ENCODE data around the gene C7orf57.

Gene C7orf57

DNA sequence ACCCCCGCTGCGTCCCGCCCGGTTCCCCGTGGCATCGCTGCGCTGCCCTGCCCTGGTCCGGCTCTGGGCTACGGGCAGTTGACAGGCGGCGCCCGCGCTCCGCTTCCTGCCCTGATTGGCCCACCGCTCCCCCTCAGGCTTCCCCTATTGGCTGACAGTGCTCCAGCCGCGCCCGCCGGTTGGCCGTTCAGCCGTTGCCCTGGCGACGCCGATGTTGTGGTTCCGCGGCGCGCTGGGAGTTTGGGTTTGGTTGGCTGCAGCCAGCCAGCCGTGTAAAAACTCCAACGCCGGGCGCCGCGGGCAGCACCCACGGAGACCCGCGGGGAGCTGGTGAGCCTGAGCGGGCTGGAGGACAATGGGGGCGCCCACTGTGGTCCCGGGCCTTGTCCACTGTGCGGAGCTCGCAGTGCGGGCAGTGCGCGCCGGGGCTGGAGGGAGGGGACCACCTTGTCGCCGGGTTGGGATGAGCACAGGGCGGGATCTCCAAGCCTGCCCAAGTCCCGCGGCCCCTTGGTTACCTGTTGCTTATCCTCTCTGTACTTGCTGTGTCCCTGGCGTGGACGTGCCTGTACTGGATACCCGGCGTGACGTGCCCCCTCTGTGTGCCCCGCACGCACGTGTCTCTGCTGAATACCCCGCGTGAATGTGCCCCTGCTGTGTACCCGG lies at the start of gene C7orf57:
Gene C7orf57 (plus strand): TSS at position 243 of the 666 bp plus-strand sequence. CDS start 766 bp downstream, outside the sequence.
- DNase-seq (ENCODE audit: low read depth) = peak; percentile 82

DNA sequence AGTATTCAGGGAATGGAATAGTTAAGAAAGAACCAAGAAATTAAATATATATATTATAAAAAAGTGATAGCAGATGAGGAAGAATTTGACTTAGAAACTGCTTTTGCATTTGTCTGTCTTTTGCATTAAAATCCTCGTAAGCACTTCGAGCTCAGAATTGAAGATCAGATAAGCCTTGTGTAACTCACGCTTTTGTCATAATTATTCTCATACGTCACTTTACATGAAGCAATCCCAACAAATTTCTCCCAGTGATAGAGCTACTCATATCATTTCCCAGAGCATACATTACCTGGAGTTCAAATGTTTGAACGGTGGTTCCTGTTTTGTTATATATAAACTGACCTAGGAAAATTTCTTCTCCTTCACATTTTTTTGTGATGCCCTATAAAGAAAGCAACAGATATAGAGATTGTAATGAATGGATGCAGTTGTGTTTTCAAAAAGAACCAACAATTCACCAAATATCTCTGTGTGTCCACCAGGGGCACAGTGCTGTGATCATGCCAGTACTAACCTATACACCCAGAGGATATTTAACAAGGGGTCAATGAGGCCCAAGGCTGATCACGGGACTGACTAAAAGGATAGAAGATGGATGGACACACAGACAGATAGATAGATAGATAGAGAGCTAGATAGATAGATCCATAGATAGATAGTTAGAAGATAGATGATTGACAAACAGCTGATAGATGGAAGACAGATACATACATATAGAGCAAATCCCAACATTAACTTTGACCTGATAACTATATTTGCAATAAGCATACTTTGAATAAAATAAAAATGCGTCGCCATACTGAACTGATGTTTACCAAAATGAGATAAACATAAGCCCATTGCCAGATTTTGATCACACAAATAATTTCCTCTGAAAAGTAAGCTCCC lies 46.6 kb upstream of the C7orf57 start:
- peak; percentile 19 for DNase-seq (ENCODE audit: low read depth)

DNA sequence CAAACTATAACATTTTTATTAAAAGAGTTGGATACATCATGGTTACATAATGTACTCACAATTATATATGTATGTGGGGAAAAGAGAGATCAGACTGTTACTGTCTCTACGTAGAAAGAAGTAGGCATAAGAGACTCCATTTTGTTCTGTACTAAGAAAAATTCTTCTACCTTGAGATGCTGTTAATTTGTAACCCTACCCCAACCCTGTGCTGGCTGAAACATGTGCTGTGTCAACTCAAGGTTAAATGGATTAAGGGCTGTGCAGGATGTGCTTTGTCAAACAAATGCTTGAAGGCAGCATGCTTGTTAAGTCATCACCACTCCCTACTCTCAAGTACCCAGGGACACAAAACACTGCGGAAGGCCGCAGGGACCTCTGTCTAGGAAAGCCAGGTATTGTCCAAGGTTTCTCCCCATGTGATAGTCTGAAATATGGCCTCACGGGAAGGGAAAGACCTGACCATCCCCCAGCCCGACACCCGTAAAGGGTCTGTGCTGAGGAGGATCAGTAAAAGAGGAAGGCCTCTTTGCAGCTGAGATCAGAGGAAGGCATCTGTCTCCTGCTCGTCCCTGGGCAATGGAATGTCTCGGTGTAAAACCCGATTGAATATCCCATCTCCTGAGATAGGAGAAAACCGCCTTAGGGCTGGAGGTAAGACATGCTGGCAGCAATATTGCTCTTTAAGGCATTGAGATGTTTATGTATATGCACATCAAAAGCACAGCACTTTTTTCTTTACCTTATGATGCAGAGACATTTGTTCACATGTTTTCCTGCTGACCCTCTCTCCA lies 45.5 kb upstream of the C7orf57 start:
- peak; percentile 22 for DNase-seq (ENCODE audit: low read depth)

DNA sequence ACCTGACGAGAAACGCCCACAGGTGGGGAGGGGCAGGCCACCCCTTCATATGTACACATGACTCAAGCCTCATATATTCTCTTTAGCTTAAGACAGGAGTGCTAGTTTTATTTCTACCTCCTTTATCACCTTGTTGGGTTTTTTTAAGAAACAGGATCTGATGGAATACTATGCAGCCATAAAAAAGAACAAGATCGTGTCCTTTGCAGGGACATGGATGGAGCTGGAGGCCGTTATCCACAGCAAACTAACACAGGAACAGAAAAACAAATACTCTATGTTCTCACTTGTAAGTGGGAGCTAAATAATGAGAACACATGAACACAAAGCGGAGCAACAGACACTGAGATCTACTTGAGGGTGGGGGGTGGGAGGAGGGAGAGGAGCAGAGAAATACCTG lies 44.8 kb upstream of the C7orf57 start:
- no peak for DNase-seq (ENCODE audit: low read depth)

DNA sequence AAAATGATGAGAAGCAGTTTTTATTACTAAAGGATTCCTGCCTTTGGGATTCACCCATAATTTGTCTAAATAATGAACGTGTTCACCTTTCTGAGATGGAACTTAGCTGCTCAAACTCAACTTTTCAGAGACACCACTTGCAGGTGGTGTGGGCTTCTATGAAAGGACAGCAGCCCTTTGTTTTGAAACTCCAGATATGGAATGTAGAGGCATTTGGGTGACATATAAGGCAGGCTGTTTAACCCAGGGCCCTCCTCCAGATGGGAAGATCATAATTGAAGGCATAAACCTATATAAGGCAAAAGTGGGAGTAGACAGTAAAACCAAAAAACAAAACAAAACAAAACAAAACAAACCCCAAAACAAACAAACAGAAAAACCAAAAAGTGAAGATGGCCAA lies 44.1 kb upstream of the C7orf57 start:
- no peak for DNase-seq (ENCODE audit: low read depth)

DNA sequence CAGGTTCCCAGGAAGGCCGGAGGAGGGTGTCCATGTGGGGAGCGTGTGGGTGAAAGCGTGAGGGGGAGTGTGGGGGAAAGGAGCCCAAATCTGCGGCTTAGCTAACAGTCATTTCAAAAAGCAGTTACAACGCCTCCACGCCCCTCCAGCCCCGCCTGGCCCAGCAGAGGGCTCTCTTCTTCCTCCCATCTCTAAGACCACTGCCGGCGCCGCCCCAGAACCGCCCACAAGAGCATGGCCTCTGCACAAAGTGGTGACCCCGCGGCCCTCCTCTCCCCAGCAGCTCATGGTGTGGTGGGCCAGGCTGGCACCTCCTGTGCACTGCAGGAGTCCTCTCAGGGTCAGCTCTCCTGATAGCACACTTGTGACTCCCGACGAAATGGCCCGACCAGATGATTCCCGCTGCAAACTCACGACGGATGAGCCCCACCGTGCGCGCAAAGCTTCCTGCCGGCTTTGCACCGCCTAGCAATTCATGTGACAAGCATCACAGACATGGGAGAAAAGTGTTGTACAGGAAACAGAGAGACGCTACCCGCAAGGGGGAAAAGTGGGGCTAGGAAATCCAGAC lies 43.5 kb upstream of the C7orf57 start:
- peak; percentile 63 for DNase-seq (ENCODE audit: low read depth)

DNA sequence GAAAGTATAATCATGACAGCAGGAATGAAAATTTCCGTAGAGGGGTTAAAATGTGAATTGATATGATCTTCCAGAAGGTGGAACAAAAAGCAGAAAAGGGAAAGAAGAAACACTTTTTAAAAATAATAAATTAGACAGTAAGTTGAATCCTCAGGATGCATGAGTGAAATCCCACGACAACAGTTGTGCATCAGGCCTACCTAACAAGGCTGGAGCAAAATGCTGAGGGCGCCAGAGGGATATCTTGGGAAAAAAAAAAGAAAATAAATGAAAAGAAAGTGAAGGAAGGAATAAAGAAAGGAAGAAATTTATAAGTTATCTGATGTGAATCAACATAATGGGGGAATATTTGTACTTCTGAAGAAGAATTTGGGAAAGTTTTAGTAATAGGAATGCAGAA lies 42.9 kb upstream of the C7orf57 start:
- DNase-seq (ENCODE audit: low read depth) = no peak

DNA sequence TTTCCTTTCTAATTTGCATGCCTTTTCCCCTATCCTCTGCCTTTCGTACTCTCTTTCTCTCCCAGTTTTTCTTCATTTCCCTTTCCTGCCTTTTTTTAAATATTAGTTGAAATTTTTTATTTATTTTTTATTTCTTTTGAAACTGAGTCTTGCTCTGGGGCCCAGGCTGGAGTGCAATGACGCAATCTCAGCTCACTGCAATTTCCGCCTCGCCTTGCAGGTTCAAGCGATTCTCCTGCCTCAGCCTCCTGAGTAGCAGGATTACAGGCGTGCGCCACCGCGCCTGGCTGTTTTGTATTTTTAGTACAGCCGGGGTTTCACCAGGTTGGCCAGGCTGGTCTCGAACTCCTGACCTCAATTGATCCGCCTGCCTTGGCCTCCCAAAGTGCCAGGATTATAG lies 35.9 kb upstream of the C7orf57 start:
- DNase-seq (ENCODE audit: low read depth) = no peak

DNA sequence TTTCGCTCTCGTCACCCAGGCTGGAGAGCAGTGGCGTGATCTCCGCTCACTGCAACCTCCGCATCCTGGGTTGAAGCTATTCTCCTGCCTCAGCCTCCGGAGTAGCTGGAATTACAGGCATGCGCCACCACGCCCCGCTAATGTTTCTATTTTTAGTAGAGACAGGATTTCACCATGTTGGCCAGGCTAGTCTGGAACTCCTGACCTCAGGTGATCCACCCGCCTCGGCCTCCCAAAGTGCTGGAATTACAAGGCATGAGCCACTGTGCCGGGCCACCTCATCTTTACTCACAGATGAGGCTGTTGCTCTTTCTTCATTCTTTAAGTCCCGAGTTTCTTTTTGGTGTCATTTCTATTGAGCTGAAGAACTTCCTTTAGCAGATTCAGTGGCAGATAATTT lies 35.2 kb upstream of the C7orf57 start:
- DNase-seq (ENCODE audit: low read depth) = peak; percentile 12

DNA sequence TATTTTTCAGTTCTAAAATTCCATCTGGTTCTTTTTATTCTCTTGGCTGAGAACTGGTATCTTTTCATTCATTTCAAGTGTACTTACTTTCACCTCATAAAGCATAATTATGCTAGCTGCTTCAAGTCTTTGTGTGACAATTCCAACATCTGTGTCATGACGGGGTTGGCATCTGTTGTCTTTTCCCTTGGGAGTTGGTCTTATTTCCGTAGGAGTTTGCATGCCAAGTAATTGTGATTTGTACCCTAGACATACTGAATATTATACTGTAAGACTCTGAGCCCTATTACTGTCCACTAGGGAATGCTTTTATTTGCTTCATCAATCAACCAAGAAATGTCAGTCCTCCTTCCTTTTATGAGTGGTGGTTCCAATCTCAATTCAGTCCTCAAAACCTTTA lies 31.3 kb upstream of the C7orf57 start:
- DNase-seq (ENCODE audit: low read depth) = no peak

DNA sequence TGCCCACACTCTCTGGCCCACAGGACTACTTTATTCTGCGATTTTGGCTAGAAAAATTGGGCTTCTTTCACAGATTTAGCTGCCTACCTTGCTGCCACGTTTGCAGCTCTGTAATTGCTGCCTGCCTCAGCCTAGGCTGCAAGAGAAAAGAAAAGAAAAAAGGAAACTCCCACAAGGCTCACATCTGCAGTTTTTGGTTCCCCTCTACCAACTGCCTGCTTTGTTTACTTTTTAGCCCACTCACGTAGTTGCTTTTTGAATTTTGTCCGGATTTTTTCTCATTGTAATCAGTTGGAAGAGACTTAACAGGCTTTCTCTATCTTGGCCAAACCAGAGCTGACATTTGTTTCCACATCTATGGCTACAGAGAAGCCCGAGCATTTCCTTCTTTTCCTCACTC lies 30.7 kb upstream of the C7orf57 start:
- no peak for DNase-seq (ENCODE audit: low read depth)

DNA sequence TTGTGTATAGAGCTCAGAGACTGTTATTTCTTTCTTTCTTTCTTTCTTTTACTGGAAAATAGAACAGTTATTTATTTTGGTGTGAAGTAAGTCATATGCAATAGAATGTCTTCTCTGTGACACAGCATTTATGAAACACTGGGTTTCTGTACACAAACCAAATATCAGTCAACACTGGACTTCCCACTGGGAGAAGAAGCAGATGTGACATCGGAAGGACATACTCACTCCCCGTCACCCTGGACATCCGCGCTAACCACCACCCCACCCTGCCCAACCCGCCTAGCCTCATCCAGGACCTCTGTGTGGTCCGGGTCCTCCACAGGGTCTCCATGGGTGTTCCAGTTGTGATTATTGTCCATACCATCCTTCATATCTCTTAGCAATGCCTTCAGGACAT lies 28.5 kb upstream of the C7orf57 start:
- DNase-seq (ENCODE audit: low read depth) = no peak

DNA sequence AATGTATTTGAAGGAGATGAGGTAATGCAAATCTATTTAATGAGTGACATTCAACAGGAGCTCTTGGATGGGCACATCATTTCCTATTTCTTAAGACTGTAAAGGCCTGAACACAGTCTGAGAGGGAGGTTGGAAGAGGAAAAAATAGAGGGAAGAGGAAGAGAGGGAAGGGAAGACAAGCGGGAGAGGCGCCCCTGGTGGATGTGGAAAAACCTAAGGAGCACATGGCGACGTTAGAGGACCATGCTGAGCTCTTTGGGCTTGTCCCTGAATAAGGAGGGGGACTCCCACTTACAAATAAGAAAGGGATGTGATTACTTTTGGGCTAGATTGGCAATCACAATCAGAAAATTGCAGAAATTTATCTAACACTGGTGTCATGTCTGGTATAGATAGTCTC lies 26.1 kb upstream of the C7orf57 start:
- no peak for DNase-seq (ENCODE audit: low read depth)

DNA sequence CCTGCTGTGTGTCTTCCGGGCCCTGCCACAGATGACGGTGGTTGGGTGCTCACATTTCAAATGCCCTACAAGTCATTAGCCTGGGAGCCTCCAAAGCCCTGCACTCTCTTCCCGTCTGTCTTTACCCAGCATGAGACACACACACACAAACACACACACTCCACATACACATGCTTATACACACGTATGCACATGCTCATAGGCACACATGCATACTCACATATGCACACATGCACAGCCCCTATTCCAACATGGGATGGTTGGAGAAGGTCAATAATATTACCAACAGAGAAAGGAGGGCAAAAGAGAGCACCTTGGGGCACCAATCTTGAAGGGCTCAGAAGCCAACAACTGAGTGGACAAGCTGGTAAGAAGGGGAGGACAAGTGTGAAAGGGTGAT lies 25.4 kb upstream of the C7orf57 start:
- DNase-seq (ENCODE audit: low read depth) = no peak

DNA sequence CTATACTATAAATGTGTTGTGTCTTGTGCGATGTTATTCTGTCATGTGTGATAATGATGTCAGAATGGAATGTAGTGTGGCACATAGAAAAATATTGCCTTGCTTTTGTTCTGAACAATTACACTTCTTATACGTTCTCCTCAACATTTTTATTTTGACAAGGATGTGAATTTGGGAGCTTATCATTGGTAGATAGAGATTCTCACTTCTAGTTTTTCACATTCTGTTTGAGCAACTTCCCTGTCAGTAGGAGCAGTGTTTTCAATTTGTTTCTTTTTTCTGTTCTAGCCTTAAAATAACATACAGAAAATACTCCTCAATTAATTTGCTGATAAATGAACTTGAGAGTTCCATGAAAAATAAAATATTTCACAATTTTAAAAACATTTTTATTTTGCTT lies 24.0 kb upstream of the C7orf57 start:
- DNase-seq (ENCODE audit: low read depth) = no peak

DNA sequence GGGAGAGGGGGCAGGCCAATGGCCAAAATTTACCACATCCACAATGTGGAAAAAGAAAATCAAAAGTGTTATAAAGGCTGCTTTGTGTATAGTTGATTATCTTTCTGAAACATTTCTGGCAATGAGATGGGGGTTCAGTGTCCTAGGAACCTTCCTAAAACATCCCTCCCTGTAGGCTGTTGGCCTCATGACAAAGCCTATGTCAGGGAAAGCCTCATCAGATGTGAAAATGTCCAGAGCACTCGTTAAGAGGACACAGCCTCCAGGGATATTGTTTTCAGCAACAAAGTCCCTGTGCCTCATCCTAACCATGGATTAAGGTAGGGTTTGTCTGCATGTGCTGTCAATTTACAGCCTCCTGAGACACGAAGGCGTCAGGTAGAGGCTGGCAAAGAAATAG lies 23.4 kb upstream of the C7orf57 start:
- no peak for DNase-seq (ENCODE audit: low read depth)

DNA sequence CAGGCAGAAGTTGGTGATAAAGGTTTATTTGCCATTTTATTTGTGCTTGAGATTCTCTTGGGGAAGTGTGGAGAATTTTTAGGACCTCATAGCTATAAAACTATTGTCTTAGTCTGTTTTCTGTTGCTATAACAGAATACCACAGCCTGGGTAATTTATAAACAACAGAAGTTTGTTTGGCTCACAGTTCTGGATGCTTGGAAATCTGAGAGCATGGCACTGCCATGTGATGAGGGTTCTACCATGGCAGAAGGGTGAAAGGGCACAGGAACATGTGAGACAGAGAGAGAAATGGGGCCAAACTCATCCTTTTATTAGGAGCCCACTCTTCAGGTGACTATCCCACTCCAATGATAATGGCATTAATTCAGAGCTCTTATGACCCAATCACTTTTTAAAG lies 18.7 kb upstream of the C7orf57 start:
- DNase-seq (ENCODE audit: low read depth) = no peak

DNA sequence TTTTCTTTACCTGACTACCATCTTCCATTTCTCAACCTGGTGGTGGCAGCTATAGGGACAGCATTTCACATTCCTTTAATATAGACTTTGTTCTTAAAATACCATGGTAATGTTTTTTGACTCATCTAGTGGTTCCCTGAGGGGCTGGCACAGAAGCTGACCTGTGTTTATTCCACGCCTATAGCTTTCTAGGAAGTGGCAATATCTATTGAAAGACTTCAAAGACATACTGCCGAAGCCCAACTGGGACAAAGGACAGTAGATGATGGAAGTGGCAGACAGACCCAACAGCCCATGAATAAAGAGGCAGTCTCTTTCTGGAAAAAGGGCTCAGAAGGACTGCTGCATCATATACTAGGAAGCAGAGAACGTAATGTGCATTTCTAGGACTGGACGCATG lies 17.7 kb upstream of the C7orf57 start:
- no peak for DNase-seq (ENCODE audit: low read depth)

DNA sequence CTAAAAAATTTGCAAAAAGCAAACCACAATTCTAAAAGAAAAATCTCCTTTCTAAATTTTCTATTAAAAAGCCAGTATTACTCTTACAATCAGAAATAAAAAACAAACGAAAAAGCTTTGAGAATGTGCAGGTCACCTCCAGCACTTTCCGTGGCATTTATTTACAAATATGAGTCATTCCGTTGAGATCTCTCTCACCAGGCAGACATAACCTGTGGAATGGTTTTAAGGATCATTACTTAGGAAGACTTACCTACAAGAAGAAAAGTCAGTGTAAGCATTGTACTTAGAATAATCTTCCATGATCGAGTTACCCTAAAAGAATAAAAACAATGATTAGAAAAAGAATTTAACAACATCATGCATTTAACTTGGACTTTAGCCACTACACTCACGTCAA lies 9.7 kb upstream of the C7orf57 start:
- peak; percentile 20 for DNase-seq (ENCODE audit: low read depth)

DNA sequence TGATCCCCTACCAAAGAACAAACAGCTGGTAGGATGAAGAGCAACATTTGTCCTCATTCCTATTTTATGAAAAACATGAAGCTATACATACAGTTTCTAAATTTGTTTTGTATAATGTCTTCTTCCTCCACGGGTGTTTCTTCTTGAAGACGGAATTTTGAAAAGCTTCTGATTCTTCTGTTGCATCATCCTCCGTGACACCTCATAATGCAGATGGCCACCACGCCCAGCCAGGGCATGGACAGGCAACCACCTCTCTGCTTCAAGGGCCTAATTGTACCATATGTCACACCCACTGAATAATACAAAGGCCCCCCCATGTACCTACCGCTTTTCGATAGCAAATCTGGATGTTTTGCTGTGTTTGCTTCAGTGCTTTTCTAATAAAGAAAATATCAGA lies 6.4 kb upstream of the C7orf57 start, which contains the start of gene SUN3:
Gene SUN3 (minus strand): TSS at position 170 of the 400 bp plus-strand sequence. CDS start 169 bp downstream, at position 1.
- no peak for DNase-seq (ENCODE audit: low read depth)

DNA sequence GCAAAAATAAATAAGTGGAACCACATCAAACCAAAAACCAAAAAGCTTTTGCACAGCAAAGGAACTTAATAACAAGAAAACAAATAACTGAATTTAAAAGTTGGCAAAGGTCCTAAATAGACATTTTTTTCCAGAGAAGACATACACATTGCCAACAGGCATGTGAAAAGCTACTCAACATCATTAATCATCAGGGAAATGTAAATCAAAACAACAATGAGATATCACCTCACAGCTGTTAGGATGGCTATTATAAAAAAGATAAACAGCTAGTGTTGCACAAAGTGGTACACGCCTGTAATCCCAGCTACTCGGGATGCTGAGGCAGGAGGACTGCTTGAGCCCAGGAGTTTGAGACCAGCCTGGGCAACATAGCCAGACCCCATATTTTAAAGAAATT lies 4.2 kb upstream of the C7orf57 start:
- no peak for DNase-seq (ENCODE audit: low read depth)

DNA sequence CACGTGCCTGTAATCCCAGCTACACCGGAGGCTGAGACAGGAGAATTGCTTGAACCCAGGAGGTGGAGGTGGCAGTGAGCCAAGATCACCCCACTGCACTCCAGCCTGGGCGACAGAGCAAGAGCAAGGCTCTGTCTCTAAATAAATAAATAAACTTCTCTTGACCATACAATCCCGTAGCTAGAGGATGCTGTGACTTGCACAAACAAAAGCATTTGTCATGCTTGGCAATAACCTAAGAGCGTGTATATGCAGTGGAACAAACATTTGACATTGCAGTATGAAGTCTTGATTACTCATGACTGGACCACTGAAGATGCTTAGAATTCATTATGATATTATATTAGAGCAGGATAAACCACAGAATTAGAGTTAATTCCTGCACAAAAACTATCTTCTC lies 1.4 kb upstream of the C7orf57 start:
- DNase-seq (ENCODE audit: low read depth) = no peak

Data from amniotic epithelial cell (primary cell).